Measurements from ENCODE around the gene RABL6.

The RABL6 gene

DNA sequence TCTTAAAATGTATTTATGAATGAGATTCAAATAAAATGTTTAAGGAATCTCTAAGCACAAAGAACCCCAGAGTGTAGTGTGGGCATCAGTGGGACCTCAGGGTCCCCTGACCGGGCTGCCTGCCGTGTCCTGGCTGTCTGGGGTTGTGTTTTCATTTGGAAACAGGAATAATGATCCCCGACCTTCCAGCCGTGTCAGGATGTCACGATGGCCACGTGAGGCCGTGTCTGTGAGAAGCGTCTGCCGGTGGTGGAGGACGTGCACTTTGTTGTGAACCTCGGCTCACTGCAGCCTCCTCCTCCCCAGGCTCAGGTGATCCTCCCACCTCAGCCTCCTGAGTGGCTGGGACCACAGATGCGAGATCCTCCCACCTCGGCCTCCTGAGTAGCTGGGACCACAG is 82.9 kb downstream of the RABL6 start:
- peaks cover 12% of the 10 kb centered on the region for H3K4me1 ChIP-seq (ENCODE audit: insufficient read depth, insufficient read length)
- no peaks in the 10 kb centered on the region for H3K27me3 ChIP-seq (ENCODE audit: insufficient read depth, insufficient read length)
- peaks cover 63% of the 10 kb centered on the region for H3K36me3 ChIP-seq (ENCODE audit: insufficient read depth, insufficient read length, low read length)
- H3K9ac ChIP-seq (ENCODE audit: insufficient read length, low read depth), result no peak overlapping the region
- no peaks in the 10 kb centered on the region for H3K9me3 ChIP-seq (ENCODE audit: insufficient read depth, low read length)
- DNase-seq (ENCODE audit: low read depth, low spot score), result no peak
- no peak for TF ChIP-seq SUZ12 (IDR thresholded peaks at IDR 0.05; ENCODE audit: extremely low read depth, insufficient read depth, insufficient read length)
- H3K4me3 ChIP-seq (ENCODE audit: insufficient read length, low read depth), result no peak overlapping the region
